Suprapubic skin (tissue), 4 donors: ENCODE results near the gene ZBTB46. TPM values are rescaled to one million over a fixed set of nuclear protein-coding genes. Genes with fewer than 3 reads are reported as not detected.

ENCODE experiments used
- DNase-seq, 2 donors: peaks; one replicate each; pipeline ENCODE4 v3.0.0-alpha.2; 2019; ENCODE audit warnings: low spot score in 2 of 2
- H3K27ac ChIP-seq: fragments of 200-600 bp; sonication (generic); one replicate; pipeline ENCODE4 v1.5.1; 2019
- H3K27me3 ChIP-seq: fragments of 200-600 bp; sonication (generic); one replicate; pipeline ENCODE4 v1.5.1; 2019
- H3K36me3 ChIP-seq: fragments of 200-600 bp; sonication (generic); one replicate; pipeline ENCODE4 v1.5.1; 2019
- H3K4me1 ChIP-seq: fragments of 200-600 bp; sonication (generic); one replicate; pipeline ENCODE4 v1.5.1; 2019
- H3K4me3 ChIP-seq: fragments of 200-600 bp; sonication (generic); one replicate; pipeline ENCODE4 v1.5.1; 2019; ENCODE audit warnings: mild to moderate bottlenecking
- H3K9me3 ChIP-seq: fragments of 200-600 bp; sonication (generic); one replicate; pipeline ENCODE4 v1.5.1; 2019
- EP300 ChIP-seq: sonication (generic); formaldehyde crosslinking; IDR thresholded peaks from one replicate; pipeline ENCODE4 v1.6.1; 2017; ENCODE audit warnings: antibody characterized with exemption
- POLR2A ChIP-seq, 2 donors: fragments of 450-650 bp; IDR thresholded peaks; one replicate each; pipeline ENCODE4 v1.6.1; 2017; ENCODE audit warnings: antibody characterized with exemption in 2 of 2, mild to moderate bottlenecking in 2 of 2, moderate library complexity in 2 of 2
- POLR2AphosphoS5 ChIP-seq, 3 donors: sonication (generic); formaldehyde crosslinking; IDR thresholded peaks; one replicate each; pipeline ENCODE4 v1.6.1; 2017; ENCODE audit warnings: antibody characterized with exemption in 3 of 3
- WGBS: methylation state at CpG from one replicate; pipeline ENCODE4 v1.1.5; 2018; 5-methylcytosine and 5-hydroxymethylcytosine counted together
- total RNA-seq, 4 donors: library from RNA; depleted of rRNA; stranded (reverse); fragments of >200 nt; gene quantifications; one replicate each; pipeline ENCODE4 v1.1.0, GENCODE V29; 2016
- TF ChIP-seq, protein P1 (sequence below), 2 donors: fragments of 200-600 bp in 1 of 2; fragments of 450-650 bp in 1 of 2; sonication (generic) in 1 of 2; IDR thresholded peaks; one replicate each; pipeline ENCODE4 v1.5.1; 2016 to 2019; ENCODE audit warnings: antibody characterized with exemption in 2 of 2, mild to moderate bottlenecking in 1 of 2, moderate library complexity in 1 of 2

Gene ZBTB46
- total RNA-seq, 4 donors from 2014 or later, result 3.4 to 5.1 (median 4.4) TPM

DNA sequence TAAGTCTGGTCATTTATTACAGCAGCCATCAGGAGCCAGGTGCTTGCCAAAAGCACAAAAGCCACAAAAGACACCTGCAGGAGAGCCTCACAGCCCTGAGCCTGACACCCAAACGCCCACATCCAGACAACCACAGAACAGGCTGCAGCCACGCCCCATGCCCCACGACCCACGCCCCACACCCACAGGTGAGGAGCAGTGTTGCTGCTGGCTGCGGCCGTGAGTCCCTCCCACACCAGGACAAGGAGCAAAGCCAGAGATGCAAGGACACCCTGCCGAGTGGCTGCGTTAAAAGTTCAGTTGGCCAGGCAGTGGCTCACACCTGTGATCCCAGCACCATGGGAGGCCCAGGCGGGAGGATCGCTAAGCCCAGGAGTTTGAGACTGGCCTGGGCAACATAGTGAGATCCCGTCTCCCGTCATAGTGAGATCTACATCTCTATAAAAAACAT is 48.5 kb downstream of the ZBTB46 start:
- TF ChIP-seq POLR2AphosphoS5 (IDR thresholded peaks at IDR 0.05), result no peak
- TF ChIP-seq, protein P1, sequence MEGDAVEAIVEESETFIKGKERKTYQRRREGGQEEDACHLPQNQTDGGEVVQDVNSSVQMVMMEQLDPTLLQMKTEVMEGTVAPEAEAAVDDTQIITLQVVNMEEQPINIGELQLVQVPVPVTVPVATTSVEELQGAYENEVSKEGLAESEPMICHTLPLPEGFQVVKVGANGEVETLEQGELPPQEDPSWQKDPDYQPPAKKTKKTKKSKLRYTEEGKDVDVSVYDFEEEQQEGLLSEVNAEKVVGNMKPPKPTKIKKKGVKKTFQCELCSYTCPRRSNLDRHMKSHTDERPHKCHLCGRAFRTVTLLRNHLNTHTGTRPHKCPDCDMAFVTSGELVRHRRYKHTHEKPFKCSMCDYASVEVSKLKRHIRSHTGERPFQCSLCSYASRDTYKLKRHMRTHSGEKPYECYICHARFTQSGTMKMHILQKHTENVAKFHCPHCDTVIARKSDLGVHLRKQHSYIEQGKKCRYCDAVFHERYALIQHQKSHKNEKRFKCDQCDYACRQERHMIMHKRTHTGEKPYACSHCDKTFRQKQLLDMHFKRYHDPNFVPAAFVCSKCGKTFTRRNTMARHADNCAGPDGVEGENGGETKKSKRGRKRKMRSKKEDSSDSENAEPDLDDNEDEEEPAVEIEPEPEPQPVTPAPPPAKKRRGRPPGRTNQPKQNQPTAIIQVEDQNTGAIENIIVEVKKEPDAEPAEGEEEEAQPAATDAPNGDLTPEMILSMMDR (IDR thresholded peaks at IDR 0.05), result no peak
- TF ChIP-seq EP300, result no peak
- no peak for TF ChIP-seq POLR2A (IDR thresholded peaks at IDR 0.05)
- Histone ChIP-seq H3K36me3 (no peaks in the 10 kb centered on the region), H3K4me1 (no peaks in the 10 kb centered on the region), H3K27me3 (no peaks in the 10 kb centered on the region), H3K27ac (no peak overlapping the region), H3K4me3 (no peak overlapping the region), H3K9me3 (no peaks in the 10 kb centered on the region)
- WGBS, result 90% methylated on average over 12 of the region's 12 CpGs
- DNase-seq, result no peak

DNA sequence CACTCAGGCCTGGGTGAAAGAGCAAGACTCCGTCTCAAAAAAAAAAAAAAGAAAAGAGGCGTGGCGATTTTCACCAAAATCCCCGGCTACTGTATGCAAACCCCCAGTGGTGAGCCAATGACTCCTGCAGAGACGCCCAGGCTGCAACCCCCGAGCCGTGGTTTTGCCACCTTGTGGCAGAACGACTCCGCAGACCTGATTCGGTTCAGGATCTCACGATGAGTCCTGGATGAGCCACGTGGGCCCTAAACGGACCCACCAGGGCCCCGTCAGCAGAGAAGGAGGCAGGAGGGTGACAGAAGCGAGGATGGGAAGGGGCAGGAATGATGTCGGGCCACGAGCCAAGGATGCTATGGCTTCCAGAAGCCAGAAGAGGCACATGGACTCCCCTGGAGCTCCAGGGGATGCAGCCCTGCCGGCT is 49.0 kb downstream of the ZBTB46 start:
- TF ChIP-seq, protein P1 (IDR thresholded peaks at IDR 0.05), result no peak
- TF ChIP-seq POLR2A (IDR thresholded peaks at IDR 0.05), result no peak
- H3K4me1 ChIP-seq, result no peaks in the 10 kb centered on the region

DNA sequence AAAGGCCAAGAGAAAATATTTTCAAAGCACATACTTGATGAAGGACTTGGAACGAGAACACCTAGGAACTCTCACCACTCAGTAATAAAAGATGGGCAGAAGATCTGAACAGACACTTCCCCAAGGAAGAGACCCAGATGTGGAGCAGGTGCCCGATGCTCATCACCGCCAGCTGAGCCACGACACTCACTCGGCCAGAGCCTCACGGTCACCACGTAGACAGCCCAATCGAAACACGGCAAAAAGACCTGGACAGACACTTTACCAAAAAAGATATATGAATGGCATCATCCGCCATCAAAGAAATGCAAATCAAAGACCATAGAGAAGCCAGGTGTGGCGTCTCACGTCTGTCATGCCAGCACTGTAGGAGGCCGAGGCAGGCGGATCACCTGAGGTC is 49.9 kb downstream of the ZBTB46 start:
- 86% methylated on average over 14 of the region's 14 CpGs for WGBS
- Histone ChIP-seq H3K27me3 (no peaks in the 10 kb centered on the region), H3K27ac (no peak overlapping the region), H3K4me1 (no peaks in the 10 kb centered on the region), H3K9me3 (no peaks in the 10 kb centered on the region), H3K4me3 (no peak overlapping the region), H3K36me3 (no peaks in the 10 kb centered on the region)
- TF ChIP-seq, protein P1 (IDR thresholded peaks at IDR 0.05), result no peak
- TF ChIP-seq POLR2A (IDR thresholded peaks at IDR 0.05) (no peak), POLR2AphosphoS5 (IDR thresholded peaks at IDR 0.05) (no peak), EP300 (no peak)
- DNase-seq, result no peak

More for the DNA sequence above, 49.0 kb downstream of the ZBTB46 start:
- 77% methylated on average over 17 of the region's 18 CpGs for WGBS
- Histone ChIP-seq H3K4me3 (no peak overlapping the region), H3K9me3 (no peaks in the 10 kb centered on the region), H3K27ac (no peak overlapping the region), H3K36me3 (no peaks in the 10 kb centered on the region), H3K27me3 (no peaks in the 10 kb centered on the region)
- DNase-seq, result no peak

DNA sequence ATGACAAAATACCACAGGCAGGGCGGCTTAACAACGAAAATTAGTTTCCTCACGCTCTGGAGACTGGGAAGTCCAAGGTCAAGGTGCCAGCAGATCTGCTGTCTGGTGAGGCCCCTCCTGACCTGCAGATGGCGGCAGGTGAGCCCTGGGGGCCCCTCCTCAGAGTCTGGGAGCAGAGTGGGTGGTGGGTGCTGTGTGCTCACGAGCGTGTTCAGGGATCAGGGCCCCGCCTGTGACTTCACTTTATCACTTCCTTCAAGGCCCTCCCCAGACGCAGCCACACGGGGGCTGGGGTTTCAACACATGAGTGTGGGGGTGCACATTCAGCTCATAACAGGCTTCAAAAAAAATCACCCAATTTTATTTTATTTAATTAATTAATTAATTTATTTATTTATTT is 52.2 kb downstream of the ZBTB46 start:
- H3K9me3 ChIP-seq, result no peaks in the 10 kb centered on the region
- no peak for DNase-seq
- H3K27ac ChIP-seq, result no peak overlapping the region
- H3K27me3 ChIP-seq, result no peaks in the 10 kb centered on the region
- H3K36me3 ChIP-seq, result no peaks in the 10 kb centered on the region
- TF ChIP-seq EP300 (no peak), POLR2A (IDR thresholded peaks at IDR 0.05) (no peak), POLR2AphosphoS5 (IDR thresholded peaks at IDR 0.05) (no peak)
- TF ChIP-seq, protein P1 (IDR thresholded peaks at IDR 0.05), result no peak
- H3K4me3 ChIP-seq, result no peak overlapping the region
- peaks cover 12% of the 10 kb centered on the region for H3K4me1 ChIP-seq
- WGBS, result 90% methylated on average over 9 of the region's 9 CpGs

DNA sequence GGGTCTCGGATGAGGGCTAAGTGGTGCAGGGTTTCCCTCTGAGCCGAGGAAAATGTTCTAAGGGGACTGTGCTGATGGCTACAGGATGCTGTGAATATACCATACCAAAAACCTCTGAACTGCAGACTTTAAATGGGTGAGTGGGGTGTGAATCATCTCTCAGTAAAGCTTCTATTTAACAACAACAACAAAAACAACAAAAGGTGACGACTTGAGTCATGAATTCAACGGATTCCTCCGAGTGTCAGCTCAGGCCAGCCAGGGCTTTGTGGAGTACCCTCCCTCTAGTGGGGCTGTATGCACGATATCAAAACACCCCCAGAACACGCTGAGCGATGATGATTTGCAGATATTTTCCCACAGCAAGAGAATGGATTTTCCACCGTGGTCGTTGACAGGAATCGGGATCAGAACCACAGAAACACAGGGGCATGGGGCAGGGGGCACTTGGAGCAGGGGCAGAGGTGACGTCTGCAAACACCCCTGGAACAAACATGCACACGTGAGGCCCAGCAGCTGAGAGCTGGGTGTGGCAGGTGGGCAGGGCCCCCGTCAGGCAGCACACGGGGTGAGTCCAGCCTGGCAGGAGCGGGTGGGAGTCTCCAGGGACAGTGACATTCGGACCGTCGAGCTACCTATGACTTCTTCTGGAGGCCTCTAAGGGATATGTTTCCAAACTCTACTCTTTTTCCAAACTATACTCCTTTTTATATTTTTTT is 52.9 kb downstream of the ZBTB46 start:
- no peak overlapping the region for H3K4me3 ChIP-seq
- TF ChIP-seq EP300 (no peak), POLR2A (IDR thresholded peaks at IDR 0.05) (no peak), POLR2AphosphoS5 (IDR thresholded peaks at IDR 0.05) (no peak)
- TF ChIP-seq, protein P1 (IDR thresholded peaks at IDR 0.05), result no peak
- DNase-seq, result no peak
- 66% methylated on average over 18 of the region's 19 CpGs for WGBS
- H3K27ac ChIP-seq, result no peak overlapping the region
- H3K4me1 ChIP-seq, result peaks cover 16% of the 10 kb centered on the region
- no peaks in the 10 kb centered on the region for H3K27me3 ChIP-seq
- H3K36me3 ChIP-seq, result no peaks in the 10 kb centered on the region
- no peaks in the 10 kb centered on the region for H3K9me3 ChIP-seq
